NT2/D1 (cell line): ENCODE results near the gene FILIP1L.
A peak's percentile ranks its signal among the peaks of the same experiment; 100 is the strongest.

Experiments used
- DNase-seq: peaks from one replicate; pipeline ENCODE4 v3.0.0-alpha.2; 2011; ENCODE audit warnings: low read depth, low spot score
- H3K27me3 ChIP-seq: 2 replicates; pipeline ENCODE4 v1.6.0; 2011; ENCODE audit warnings: mild to moderate bottlenecking; ENCODE audit not compliant: insufficient read length, insufficient read depth
- H3K36me3 ChIP-seq: 2 replicates; pipeline ENCODE4 v1.6.1; 2011; ENCODE audit warnings: mild to moderate bottlenecking, low read length, mixed read lengths; ENCODE audit not compliant: insufficient read depth, insufficient read length
- H3K4me1 ChIP-seq: 2 replicates; pipeline ENCODE4 v1.5.1; 2011; ENCODE audit not compliant: insufficient read depth, insufficient read length
- H3K4me3 ChIP-seq: 2 replicates; pipeline ENCODE4 v1.5.1; 2011; ENCODE audit warnings: low read depth; ENCODE audit not compliant: insufficient read length
- H3K9ac ChIP-seq: 2 replicates; pipeline ENCODE4 v1.6.0; 2011; ENCODE audit warnings: low read depth; ENCODE audit not compliant: insufficient read length
- H3K9me3 ChIP-seq: 2 replicates; pipeline ENCODE4 v1.5.1; 2011; ENCODE audit warnings: mild to moderate bottlenecking, low read length; ENCODE audit not compliant: insufficient read depth
- SUZ12 ChIP-seq: IDR thresholded peaks from 2 replicates; pipeline ENCODE4 v1.6.1; 2011; ENCODE audit not compliant: insufficient read length, insufficient read depth; ENCODE audit errors: extremely low read depth
- YY1 ChIP-seq: IDR thresholded peaks from 2 replicates; pipeline ENCODE4 v1.6.1; 2011; ENCODE audit not compliant: insufficient read length, insufficient read depth
- ZNF274 ChIP-seq: IDR thresholded peaks from 2 replicates; pipeline ENCODE4 v1.6.1; 2011; ENCODE audit warnings: mild to moderate bottlenecking, low read depth, low read length

Gene FILIP1L

GRCh38 chr3:99873269-99874102 lies 240.8 kb downstream of the FILIP1L start:
- no peak overlapping the region for H3K9ac ChIP-seq
- H3K36me3 ChIP-seq = peaks cover 21% of the 10 kb centered on the region
- H3K27me3 ChIP-seq = peaks cover 13% of the 10 kb centered on the region
- no peak overlapping the region for H3K4me3 ChIP-seq
- no peaks in the 10 kb centered on the region for H3K4me1 ChIP-seq
- TF ChIP-seq YY1 (no peak), ZNF274 (no peak), SUZ12 (no peak)
- H3K9me3 ChIP-seq = no peaks in the 10 kb centered on the region
- DNase-seq = no peak

GRCh38 chr3:99872923-99873254 lies 241.4 kb downstream of the FILIP1L start:
- TF ChIP-seq ZNF274 (no peak), SUZ12 (no peak), YY1 (no peak)
- Histone ChIP-seq H3K9me3 (no peaks in the 10 kb centered on the region), H3K9ac (no peak overlapping the region), H3K36me3 (peaks cover 21% of the 10 kb centered on the region), H3K4me3 (no peak overlapping the region), H3K4me1 (no peaks in the 10 kb centered on the region), H3K27me3 (peaks cover 13% of the 10 kb centered on the region)
- DNase-seq = no peak

GRCh38 chr3:99871231-99872045 lies 242.9 kb downstream of the FILIP1L start:
- peaks cover 27% of the 10 kb centered on the region for H3K36me3 ChIP-seq
- no peak for TF ChIP-seq SUZ12
- TF ChIP-seq ZNF274 = no peak
- no peak for TF ChIP-seq YY1
- H3K9me3 ChIP-seq = no peaks in the 10 kb centered on the region
- H3K27me3 ChIP-seq = peaks cover 5% of the 10 kb centered on the region
- no peak overlapping the region for H3K9ac ChIP-seq
- H3K4me1 ChIP-seq = no peaks in the 10 kb centered on the region
- no peak overlapping the region for H3K4me3 ChIP-seq
- DNase-seq = no peak

- Histone ChIP-seq H3K4me1 (no peaks in the 10 kb centered on the region), H3K27me3 (peaks cover 5% of the 10 kb centered on the region), H3K4me3 (no peak overlapping the region), H3K9ac (no peak overlapping the region), H3K36me3 (peaks cover 27% of the 10 kb centered on the region), H3K9me3 (no peaks in the 10 kb centered on the region)
- no peak for TF ChIP-seq ZNF274
- TF ChIP-seq YY1 = no peak
- no peak for TF ChIP-seq SUZ12
- DNase-seq = no peak
These were observed 243.6 kb downstream of the FILIP1L start for GRCh38 chr3:99870712-99871111.

- no peak overlapping the region for H3K4me3 ChIP-seq
- no peak for DNase-seq
- no peaks in the 10 kb centered on the region for H3K9me3 ChIP-seq
- H3K4me1 ChIP-seq = no peaks in the 10 kb centered on the region
- TF ChIP-seq ZNF274 (no peak), SUZ12 (no peak), YY1 (no peak)
- peaks cover 27% of the 10 kb centered on the region for H3K36me3 ChIP-seq
- peaks cover under 1% of the 10 kb centered on the region for H3K27me3 ChIP-seq
- H3K9ac ChIP-seq = no peak overlapping the region
These were observed 244.7 kb downstream of the FILIP1L start for GRCh38 chr3:99869621-99870020.

GRCh38 chr3:99868311-99868646 lies 246.0 kb downstream of the FILIP1L start:
- Histone ChIP-seq H3K9me3 (no peaks in the 10 kb centered on the region), H3K4me1 (no peaks in the 10 kb centered on the region), H3K4me3 (no peak overlapping the region), H3K27me3 (no peaks in the 10 kb centered on the region), H3K9ac (no peak overlapping the region), H3K36me3 (peaks cover 30% of the 10 kb centered on the region)
- DNase-seq = peak; percentile 27
- TF ChIP-seq SUZ12 = no peak
- no peak for TF ChIP-seq ZNF274
- no peak for TF ChIP-seq YY1

- Histone ChIP-seq H3K4me3 (no peak overlapping the region), H3K36me3 (peaks cover 35% of the 10 kb centered on the region), H3K9ac (no peak overlapping the region), H3K27me3 (no peaks in the 10 kb centered on the region), H3K9me3 (no peaks in the 10 kb centered on the region), H3K4me1 (no peaks in the 10 kb centered on the region)
- DNase-seq = no peak
- TF ChIP-seq SUZ12 (no peak), ZNF274 (no peak), YY1 (no peak)
These were observed 246.5 kb downstream of the FILIP1L start for GRCh38 chr3:99867594-99868310.
